Sciatic nerve (tissue), 2 donors: ENCODE data around the gene KCNJ15. TPM values are rescaled to one million over a fixed set of nuclear protein-coding genes. Genes with fewer than 3 reads are reported as not detected.
"Not testable (repeated sequence)": the region's sequence is repeated elsewhere in the genome, so short reads cannot be mapped to it uniquely, and the experiment has no call there.

Experiments used
- ATAC-seq: fragments of 200-7000 bp; cut with Tn5 transposase; one replicate; pipeline ENCODE4 v1.9.1; 2020; ENCODE audit warnings: mild to moderate bottlenecking, moderate library complexity
- DNase-seq: peaks from one replicate; pipeline ENCODE4 v3.0.0-alpha.2; 2020; ENCODE audit warnings: low spot score
- intact Hi-C: fragments of 100-400 bp; cut with DNase I; formaldehyde crosslinking; loops from one replicate; pipeline ENCODE4 v1.14.2; 2022
- total RNA-seq: library from RNA; stranded (reverse); fragmentation: NEBNext Ultra II Directional; extraction: Animal tissue kit (Norgen Biotek cat#: 25700); gene quantifications from one replicate; pipeline ENCODE4 v1.2.1, GENCODE V29; 2021
- donor health status: DM: no; HTN: no; CAD: no.
- donor health status: DM: no; HTN: no; CAD: no.

Gene KCNJ15
- total RNA-seq, 1 donor from 2014 or later = 9.3 TPM

DNA sequence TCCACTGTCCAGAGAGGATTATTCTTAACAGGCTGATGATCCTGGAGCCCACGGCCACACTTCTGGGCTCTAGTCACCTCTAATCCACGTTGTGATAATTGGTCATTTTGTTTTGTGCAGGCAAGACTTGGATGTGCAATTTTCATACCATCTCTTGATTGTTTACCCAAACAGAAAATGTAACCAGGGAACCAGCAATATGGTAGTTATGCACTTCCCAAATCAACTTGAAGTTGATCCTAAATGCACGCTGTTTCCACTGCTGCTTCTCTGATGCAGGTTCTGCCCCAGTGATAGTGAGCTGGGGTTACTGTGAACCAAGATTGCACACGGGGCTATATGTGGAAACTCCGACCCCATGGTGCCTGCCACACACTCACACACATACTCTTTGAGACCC is 14.7 kb upstream of the KCNJ15 start:
- intact Hi-C loops = no loop called here
- DNase-seq (no peak), ATAC-seq (no peak)

DNA sequence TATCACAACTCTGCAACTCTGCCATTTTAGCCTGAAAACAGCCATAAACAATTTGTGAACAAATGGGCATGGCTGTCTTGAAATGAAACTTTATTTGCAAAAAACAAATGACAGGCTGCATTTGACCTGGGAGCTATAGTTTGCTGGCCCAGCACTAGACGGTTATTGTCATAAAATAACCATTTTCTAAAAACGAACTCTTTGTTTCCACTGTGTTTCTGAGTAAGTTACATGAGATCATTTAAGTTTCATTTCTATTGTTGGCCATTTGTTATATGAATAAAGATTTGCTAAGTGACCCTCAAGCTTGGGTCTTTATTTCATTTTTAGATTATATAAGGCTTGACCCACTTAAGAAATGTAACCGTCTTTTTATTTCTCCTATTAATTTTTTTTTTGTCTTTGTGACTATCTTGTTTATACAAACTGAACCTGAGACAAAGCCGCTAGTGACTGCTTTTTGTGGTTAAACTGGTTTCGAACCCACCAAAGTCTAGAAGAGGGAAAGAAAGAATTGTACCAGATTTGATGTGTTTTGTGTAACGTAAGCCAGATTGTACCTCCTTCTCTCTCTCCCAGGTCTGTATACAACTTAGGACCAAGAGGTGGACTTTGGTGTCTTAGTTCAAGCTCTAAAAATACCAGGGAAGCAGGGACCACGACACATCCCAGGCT is 12.9 kb upstream of the KCNJ15 start:
- ATAC-seq (no peak), DNase-seq (no peak)
- intact Hi-C loops = no loop called here

- no peak for DNase-seq
- ATAC-seq = no peak
- intact Hi-C loops = no loop called here
These were observed 12.4 kb upstream of the KCNJ15 start for GRCh38 chr21:38244407-38244787.

GRCh38 chr21:38244885-38245869 is 11.6 kb upstream of the KCNJ15 start:
- DNase-seq (no peak), ATAC-seq (no peak)
- intact Hi-C loops = no loop called here

DNA sequence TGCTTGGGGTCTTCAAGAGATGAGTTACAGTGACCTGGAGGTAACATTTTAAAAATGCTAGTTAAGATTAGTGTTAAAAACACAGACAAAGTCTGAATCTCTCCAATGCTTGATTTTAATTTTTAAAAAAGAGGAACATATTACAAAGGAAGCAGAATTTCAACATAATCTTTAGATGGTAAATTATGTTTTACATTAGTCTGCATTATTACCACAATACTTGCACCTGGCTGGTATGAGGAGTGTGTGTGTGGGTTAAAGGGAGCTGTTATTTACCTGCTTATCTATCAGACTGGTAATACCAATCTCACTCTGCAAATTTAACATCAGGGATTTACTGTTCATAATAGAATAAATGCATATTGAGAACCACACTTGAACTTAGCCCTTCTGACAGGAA is 10.3 kb upstream of the KCNJ15 start:
- ATAC-seq (no peak), DNase-seq (no peak)
- intact Hi-C loops = no loop called here

GRCh38 chr21:38247054-38247453 is 9.7 kb upstream of the KCNJ15 start:
- not testable (repeated sequence) for DNase-seq, ATAC-seq

DNA sequence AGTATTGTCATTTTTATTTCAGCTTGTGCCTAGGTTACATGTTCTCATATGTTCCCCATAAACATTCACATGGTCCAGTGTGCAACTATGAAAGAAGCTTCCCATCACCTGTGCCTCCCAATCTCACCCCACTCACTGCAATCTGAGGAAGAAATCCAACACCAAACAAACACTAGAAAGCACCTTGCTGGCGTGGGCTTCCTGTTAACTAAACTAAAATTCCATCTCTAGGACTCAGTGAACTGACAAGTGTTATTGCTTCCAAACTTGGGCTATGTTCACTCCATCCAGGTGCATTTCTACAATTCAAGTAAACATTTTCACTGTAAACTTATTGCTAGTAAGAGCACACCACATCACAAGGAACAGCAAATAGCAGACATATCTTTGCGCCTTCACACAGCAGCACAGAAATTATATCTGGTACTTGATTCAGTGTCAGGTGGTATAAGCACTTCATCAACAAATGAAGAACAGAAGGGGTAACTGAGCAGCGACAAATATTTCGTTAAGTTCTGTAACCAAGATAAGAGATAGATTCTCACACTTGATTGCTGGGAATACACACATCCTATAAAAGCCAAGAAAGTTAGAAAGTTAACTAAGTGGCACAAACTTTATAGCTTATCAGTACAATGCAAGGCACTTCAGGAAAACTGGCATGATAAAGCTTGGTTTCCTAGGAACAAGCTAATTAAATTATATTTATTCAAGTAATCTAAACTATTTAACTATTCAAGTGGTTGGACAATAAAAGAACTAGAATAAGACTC is 8.9 kb upstream of the KCNJ15 start:
- intact Hi-C loops = no loop called here
- ATAC-seq (no peak), DNase-seq (no peak)

More at GRCh38 chr21:38247054-38247453, 9.7 kb upstream of the KCNJ15 start:
- intact Hi-C loops = not testable (repeated sequence)

GRCh38 chr21:38249256-38249655 is 7.5 kb upstream of the KCNJ15 start:
- ATAC-seq = no peak
- intact Hi-C loops = no loop called here

DNA sequence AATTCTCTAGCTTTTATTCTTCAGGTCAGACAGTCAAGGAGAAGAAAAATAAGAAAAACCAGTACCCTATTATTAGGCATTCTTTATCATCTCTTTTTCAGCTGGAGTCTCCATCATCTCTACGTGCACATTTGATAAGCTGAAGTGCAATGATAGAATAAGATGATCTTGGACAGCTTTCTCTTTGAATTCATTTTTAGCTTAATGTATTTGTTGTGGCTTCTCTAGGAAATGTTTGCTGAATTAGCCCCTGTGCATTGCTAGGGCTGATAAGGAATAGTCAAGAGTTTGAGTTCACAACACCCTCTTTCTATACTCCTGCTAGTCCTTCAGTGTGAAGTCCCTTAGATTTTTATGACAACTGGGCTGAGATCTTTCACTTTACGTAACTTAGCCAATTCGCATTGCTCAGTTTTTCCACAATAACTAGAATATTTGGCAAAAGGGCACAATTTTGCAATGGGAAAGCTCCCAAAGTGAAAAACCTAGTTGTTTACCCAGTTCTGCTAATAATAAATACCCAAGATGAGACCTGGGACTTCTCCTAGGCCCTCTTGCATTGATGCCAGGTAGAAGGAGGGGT is 7.0 kb upstream of the KCNJ15 start:
- ATAC-seq (peak; percentile 60), DNase-seq (no peak)
- intact Hi-C loops = no loop called here

More at GRCh38 chr21:38249256-38249655, 7.5 kb upstream of the KCNJ15 start:
- no peak for DNase-seq

- DNase-seq (no peak), ATAC-seq (no peak)
- intact Hi-C loops = no loop called here
These were observed 5.8 kb upstream of the KCNJ15 start for GRCh38 chr21:38250991-38251418.

DNA sequence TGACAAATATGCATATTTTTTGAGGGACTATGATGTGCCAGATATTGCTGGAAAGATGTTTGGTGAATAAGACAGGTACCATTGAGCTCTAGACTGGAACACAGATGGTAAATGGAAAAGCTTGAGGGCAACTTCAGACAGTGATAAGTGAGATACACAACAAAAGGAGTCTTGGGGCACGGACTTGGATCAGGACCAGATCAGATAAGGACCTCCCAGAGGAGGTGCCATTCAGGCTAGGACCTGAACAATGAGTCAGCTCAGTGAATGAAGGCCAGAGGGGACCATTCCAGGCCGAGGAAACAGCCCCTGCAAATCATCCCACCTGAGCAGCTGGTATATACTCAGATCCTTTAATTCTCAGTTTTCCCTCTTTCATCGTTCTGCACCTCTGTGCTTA is 1.8 kb upstream of the KCNJ15 start:
- ATAC-seq (no peak), DNase-seq (no peak)
- intact Hi-C loops = no loop called here

GRCh38 chr21:38255571-38256117 is 1.1 kb upstream of the KCNJ15 start:
- intact Hi-C loops = no loop called here
- no peak for ATAC-seq
- no peak for DNase-seq

DNA sequence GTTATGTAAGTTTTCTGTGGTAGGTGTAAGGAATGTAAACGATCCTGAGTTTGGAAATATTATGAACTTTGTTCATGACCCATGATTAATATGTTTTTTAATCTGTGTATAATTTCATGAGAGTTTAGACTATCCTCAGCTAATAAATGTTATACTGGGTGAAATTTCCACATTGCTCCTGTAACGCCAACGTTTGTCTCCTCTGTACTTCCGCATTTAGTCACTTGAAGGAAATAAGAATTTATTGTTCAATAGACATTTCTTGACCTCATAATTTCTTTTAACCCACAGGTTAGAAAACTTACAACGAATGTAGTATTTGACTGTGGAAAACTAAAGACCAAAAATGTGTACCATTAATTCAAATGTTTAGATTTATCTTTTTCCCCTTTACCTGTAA is 876 bp downstream of the KCNJ15 start:
- no peak for DNase-seq
- no peak for ATAC-seq
- intact Hi-C loops = no loop called here

DNA sequence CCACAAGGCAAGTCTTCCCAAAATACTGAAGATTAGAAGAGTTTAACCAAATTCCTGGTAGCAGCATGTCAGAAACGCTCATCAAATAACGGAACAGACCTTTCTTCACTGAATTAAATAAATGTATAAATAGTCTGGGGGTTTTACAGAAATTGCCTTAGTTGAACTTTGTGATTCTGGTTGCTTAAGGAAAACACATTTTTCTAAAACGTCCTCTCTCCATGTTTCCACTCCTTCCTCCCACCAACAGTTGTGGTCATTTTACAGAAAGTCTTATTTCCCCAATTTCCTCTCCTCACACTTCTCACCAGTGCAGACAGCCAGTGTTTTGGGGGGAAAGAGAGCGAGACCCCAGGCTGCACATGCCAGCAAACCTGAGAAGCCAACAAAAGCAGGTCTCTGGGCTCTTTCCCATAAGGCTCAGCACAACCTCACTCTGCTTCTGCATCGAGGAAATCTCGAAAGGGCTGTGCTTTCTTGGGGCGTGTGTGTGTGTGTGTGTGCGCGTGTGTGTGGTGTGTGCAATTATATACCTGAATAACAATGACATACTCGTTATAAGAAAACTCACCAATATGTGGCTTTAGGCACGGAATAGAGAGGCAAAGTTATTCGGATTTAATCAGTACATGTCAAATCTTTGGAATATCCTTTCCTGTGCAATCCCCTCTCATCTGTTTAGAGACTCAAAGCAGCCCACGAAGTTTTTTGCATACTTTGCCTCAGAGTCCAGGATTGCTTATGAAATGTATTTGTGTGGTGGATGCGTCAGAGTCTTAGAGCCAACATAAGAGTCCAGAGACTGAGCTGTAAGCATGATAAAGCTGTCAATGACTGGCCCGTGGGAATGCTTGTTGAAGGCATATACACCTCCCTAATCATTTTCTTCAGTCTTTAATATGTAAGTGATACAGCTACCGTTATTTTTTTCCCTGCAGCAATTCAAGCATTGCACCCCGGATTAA is 2.0 kb downstream of the KCNJ15 start:
- no peak for ATAC-seq
- intact Hi-C loops = no loop called here
- DNase-seq = no peak

GRCh38 chr21:38259665-38260064 is 2.9 kb downstream of the KCNJ15 start:
- DNase-seq = no peak
- ATAC-seq = no peak
- intact Hi-C loops = no loop called here

- DNase-seq = no peak
- no peak for ATAC-seq
- intact Hi-C loops = no loop called here
These were observed 3.6 kb downstream of the KCNJ15 start for GRCh38 chr21:38260426-38260825.

DNA sequence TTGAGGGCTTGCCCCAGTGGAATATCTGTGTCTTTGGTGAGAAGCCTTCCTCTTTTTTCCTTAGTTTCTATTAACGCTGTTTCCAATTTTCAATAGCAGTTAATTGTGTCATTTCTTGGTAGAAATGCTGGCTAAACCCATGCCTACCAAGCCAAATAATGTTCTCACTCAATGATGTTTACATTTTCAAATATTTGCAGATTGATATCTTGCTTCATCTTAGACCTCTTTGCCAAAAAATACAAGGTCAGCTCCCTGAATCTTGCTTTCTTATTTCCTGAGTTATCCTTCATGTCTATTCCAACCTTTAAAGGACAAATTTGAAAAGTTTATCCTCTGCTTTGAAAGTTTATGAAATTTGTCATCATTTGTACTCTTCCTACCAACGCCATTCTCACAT is 5.1 kb downstream of the KCNJ15 start:
- intact Hi-C loops = no loop called here
- DNase-seq = no peak
- ATAC-seq = no peak

DNA sequence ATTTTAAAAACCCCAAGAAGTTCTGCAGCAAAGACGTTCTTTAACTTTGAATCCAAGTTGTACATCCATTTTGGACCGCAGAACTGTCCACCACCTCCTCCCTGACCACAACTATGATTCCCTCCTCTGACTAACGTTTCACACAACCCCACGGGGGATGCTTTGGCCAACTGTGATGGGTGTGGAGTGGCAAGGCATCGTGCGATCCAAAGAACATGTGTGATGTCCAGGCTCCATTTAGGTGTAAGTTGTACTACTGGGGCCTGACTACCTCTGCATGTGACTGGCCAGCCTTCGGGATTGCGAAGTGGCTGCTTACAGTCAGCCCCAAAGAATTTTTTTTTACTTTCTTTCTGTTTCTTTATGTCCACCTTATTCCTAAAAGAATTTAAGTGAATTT is 6.7 kb downstream of the KCNJ15 start:
- DNase-seq (no peak), ATAC-seq (no peak)
- intact Hi-C loops = no loop called here
